AG04449 (cell line): Measurements from ENCODE around the gene EMD.
"Not testable (repeated sequence)": the region's sequence is repeated elsewhere in the genome, so short reads cannot be mapped to it uniquely, and the experiment has no call there.

Experiments
- CTCF ChIA-PET: fragments of 350-600 bp; formaldehyde crosslinking; extraction: SDS; loops from one replicate; lab custom pipeline; 2021; ENCODE audit warnings: antibody characterized with exemption; lab: Yijun Ruan, JAX
- POLR2A ChIA-PET: fragments of 400-600, 350-600 bp; formaldehyde crosslinking; extraction: SDS; loops from one replicate; lab custom pipeline; 2020; ENCODE audit warnings: antibody characterized with exemption, inconsistent platforms; lab: Yijun Ruan, JAX
- DNase-seq: peaks from one replicate; pipeline ENCODE4 v3.0.0-alpha.2; 2010; ENCODE audit warnings: low read depth, low spot score
- H3K4me3 ChIP-seq: 2 replicates; pipeline ENCODE4 v1.5.1; 2011; ENCODE audit warnings: low read depth, mild to moderate bottlenecking, control low read depth, low read length
- CTCF ChIP-seq: IDR thresholded peaks from one replicate; pipeline ENCODE4 v1.5.1; 2011; ENCODE audit warnings: mild to moderate bottlenecking, moderate library complexity, low read length, control low read depth, inconsistent platforms; ENCODE audit not compliant: insufficient read depth; ENCODE audit errors: missing control alignments

EMD gene

DNA sequence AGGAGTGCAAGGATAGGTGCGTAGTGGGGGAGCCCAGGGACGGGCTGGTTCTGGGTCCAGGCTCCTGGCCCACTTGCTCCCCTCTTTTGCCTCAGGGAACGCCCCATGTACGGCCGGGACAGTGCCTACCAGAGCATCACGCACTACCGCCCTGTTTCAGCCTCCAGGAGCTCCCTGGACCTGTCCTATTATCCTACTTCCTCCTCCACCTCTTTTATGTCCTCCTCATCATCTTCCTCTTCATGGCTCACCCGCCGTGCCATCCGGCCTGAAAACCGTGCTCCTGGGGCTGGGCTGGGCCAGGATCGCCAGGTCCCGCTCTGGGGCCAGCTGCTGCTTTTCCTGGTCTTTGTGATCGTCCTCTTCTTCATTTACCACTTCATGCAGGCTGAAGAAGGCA is 1.7 kb downstream of the EMD start:
- ChIA-PET CTCF (interaction anchor here (0.5 kb wide), 1 partner anchor 448 kb away, joined by 3 read pairs; no protein-coding TSS in a partner anchor), POLR2A (interaction anchor here (0.9 kb wide), 1 partner anchor 10 kb away, joined by 3 read pairs; no protein-coding TSS in a partner anchor)
- no peak for DNase-seq
- H3K4me3 ChIP-seq = peak overlapping the region; percentile 71
- no peak for TF ChIP-seq CTCF

GRCh38 chrX:154381271-154381670 is 2.2 kb downstream of the EMD start:
- ChIA-PET POLR2A (interaction anchor here (0.9 kb wide), 1 partner anchor 10 kb away, joined by 3 read pairs; no protein-coding TSS in a partner anchor), CTCF (interaction anchor here (1.1 kb wide), 1 partner anchor 8 kb away, joined by 7 read pairs; no protein-coding TSS in a partner anchor)
- DNase-seq = no peak
- TF ChIP-seq CTCF = no peak
- H3K4me3 ChIP-seq = no peak overlapping the region

DNA sequence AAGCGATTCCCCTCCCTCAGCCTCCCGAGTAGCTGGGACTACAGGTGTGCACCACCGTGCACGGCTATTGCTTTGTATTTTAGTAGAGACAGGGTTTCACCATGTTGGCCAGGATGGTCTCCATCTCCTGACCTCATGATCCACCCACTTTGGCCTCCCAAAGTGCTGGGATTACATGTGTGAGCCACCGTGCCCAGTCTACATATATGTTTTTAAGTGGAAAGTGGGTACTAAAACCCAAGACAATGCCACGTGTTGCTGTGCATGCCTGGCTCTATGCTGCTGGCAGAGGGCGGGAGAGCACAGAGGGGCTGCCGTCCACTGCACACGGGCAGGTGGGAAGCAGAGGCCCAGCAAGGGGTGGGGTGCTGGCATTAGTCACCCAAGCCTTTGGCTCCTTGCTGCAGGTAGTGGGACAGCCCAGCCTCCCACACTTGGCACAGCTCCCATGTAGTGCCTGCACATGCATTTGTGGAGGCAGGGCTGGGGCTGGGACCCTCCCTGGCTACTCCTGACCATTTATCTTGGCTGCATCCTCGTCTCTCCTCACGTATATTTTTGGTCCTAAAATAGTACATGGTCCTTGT is 3.5 kb downstream of the EMD start:
- no peak for TF ChIP-seq CTCF
- CTCF ChIA-PET = interaction anchor here (1.1 to 2.6 kb wide), 2 partner anchors 8 to 9 kb away, joined by 7 to 17 read pairs; partner anchors contain the start of gene FLNA
- no peak for DNase-seq
- H3K4me3 ChIP-seq = no peak overlapping the region
- POLR2A ChIA-PET = no interaction called here

DNA sequence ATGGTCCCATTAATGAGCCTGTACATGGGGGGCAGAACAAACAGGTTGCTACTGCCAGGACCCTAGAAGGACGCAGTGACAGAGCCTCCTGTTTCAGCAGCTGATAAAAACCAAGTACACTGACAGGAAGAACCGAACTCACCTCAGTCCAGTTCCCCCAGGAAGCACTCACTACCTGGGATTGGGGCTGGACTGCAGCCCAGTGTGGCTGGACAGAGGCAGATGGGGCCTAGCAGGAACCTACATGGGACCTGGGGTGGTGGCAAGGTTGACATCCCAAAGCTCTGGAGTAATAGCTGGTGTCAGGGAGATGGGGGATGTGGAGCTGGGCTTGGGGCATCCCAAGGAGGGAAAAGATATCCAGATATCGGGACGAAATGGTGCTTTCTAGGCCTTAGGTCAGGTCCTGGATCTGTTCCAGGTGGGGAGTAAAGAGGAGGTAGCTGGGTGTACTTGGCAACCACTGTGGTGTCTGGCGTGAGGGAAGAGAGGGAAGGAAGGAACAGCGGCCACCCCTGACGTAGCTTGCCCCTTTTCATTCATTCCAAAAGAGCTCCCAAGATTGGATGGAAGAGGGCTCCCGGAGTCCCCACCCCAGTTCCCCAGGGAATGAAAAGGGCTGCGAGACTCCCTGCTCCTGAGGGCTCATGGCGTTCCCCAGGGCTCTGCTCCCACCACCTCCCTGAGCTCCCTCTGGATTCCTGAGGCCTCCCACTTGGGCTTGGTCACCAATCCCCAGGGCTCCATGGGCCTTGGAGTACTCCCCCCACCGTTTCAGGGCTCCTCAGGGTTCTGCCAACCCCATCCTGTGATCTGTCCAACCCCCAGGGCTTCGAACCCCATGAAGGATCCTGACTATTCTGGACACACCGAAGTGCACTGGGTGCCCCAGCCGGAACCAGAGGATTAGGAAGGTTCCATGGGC is 4.5 kb downstream of the EMD start:
- no peak for DNase-seq
- ChIA-PET CTCF (interaction anchor here (0.9 to 2.6 kb wide), 3 partner anchors 9 to 67 kb away, joined by 3 to 17 read pairs (median 3); partner anchors contain the start of gene FLNA), POLR2A (interaction anchor here (0.8 kb wide), 1 partner anchor 9 kb away, joined by 5 read pairs; the partner anchor contains the start of gene FLNA)
- no peak overlapping the region for H3K4me3 ChIP-seq
- TF ChIP-seq CTCF = no peak

- H3K4me3 ChIP-seq = no peak overlapping the region
- POLR2A ChIA-PET = no interaction called here
- CTCF ChIA-PET = interaction anchor here (0.9 to 2.6 kb wide), 3 partner anchors 10 to 67 kb away, joined by 3 to 17 read pairs (median 3); partner anchors contain the start of gene FLNA
- DNase-seq = no peak
- TF ChIP-seq CTCF = peak; percentile 24
Observed at GRCh38 chrX:154384284-154384892, 5.3 kb downstream of the EMD start.

DNA sequence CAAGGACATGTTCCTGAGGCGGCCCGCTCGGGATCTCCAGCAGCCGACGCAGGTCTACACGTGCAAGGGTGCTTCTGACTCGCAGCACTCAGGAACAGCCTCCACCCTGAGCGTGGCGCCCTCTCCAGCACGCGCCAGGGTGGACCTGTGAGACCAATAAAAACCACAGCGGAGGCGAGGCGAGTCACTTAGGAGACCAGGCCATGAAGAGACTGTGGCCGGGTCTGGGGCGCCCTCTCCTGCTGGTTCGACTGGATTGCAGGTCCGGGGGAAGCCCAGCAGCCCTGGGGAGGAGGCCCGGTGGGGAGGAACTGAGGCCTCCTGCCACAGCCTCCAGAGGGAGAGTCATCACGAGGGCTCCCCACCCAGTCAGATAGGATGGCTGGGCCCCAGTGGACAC is 9.0 kb downstream of the EMD start:
- CTCF ChIA-PET, POLR2A ChIA-PET, DNase-seq, H3K4me3 ChIP-seq: not testable (repeated sequence)

DNA sequence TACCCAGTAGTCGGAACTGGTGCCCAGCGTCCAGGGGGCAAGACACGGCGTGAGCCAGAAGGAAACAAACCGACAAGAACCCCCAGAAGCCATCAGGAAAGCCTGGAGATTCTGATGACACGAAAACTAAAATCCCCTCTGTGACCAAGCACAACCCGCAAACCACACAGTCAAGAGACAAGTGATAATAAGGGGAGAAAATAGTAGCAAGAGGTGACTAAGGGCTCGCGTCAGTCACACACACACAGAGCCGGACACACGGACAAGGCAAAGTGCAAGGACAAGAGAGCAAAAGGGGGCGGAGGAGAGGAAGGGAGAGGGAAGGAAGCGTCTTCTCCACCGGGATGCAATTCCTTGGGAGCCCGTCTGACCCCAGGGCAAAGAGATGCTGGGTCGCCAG is 9.6 kb downstream of the EMD start:
- H3K4me3 ChIP-seq, DNase-seq, POLR2A ChIA-PET, CTCF ChIA-PET: not testable (repeated sequence)

DNA sequence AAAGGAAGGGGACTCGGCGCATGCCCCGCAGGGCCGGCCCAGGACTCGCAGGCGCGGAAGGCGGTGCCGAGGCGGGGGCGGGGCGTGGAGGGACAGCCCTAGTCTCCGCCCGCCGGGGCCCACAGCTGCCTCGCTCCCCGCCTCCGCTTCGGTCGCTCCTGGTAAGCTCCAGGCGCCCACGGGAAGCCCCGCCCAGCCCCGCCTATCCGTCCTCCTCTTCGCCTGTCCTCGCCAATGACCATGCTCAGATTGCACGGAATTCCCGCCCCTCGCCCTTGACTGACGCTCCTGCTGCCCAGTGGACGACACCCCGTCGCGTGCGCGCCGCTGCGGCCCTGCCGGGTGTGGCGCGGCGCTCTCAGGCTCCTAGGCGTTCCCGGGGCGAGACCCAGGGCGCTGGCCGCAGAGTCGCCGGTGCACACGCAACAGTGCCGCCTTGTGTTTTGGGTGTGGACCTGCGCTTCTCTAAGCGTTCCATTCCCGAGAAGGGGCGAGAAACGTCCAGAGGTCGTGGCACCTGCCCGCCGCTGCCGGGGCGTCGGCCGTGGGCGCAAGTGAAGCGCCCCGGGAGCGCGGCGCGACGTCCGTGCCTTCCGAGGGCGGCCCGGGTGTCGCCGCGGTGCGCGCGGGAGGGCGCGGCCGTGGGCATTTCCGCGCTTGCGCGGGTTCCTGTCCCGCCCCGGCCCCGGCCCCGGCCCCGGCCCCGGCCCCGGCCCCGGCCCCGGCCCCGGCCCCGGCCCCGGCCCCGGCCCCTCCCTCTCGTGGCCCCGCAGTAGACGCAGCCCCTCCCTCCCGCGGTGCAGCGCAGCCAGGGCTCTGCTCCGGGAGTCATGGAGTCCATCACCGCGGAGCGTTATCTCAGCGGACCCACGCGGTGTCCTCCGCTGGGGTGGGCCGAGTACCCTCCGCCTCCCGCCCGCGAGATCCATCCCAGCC is 11.0 kb downstream of the EMD start:
- CTCF ChIA-PET, POLR2A ChIA-PET, DNase-seq: not testable (repeated sequence)
- H3K4me3 ChIP-seq = peak overlapping the region; percentile 51

DNA sequence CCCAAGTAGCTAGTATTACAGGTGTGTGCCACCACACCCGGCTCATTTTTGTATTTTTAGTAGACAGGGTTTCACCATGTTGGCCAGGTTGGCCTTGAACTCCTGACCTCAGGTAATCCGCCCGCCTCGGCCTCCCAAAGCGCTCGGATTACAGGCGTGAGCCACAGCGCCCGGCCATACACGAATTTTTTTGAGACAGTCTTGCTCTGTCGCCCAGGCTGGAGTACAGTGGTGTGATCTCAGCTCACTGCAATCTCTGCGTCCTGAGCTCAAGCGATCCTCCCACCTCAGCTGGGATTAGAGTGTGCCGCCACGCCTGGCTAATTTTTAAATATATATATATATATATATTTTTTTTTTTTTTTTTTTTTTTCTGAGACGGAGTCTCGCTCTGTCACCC is 17.3 kb downstream of the EMD start:
- H3K4me3 ChIP-seq, DNase-seq, CTCF ChIA-PET, POLR2A ChIA-PET: not testable (repeated sequence)
